ENCODE data around the gene CHST8. TPM values are rescaled to one million over a fixed set of nuclear protein-coding genes. Genes with fewer than 3 reads are reported as not detected.
"Not testable (repeated sequence)": the region's sequence is repeated elsewhere in the genome, so short reads cannot be mapped to it uniquely, and the experiment has no call there.

Gene CHST8
- total RNA-seq, 1 donor from 2014 or later: not detected

GRCh38 chr19:33805840-33806433 lies 184.2 kb downstream of the CHST8 start:
- intact Hi-C loops (cut with DNase I): no loop called here
- DNase-seq (no peak), ATAC-seq (ENCODE audit: poor library complexity) (no peak)

- intact Hi-C loops (cut with DNase I): no loop called here
- DNase-seq (no peak), ATAC-seq (ENCODE audit: poor library complexity) (no peak)
Observed at GRCh38 chr19:33806434-33806881, 184.7 kb downstream of the CHST8 start.

- DNase-seq: no peak
- no peak for ATAC-seq (ENCODE audit: poor library complexity)
- intact Hi-C loops (cut with DNase I): no loop called here
Observed at GRCh38 chr19:33808399-33808798, 186.6 kb downstream of the CHST8 start.

DNA sequence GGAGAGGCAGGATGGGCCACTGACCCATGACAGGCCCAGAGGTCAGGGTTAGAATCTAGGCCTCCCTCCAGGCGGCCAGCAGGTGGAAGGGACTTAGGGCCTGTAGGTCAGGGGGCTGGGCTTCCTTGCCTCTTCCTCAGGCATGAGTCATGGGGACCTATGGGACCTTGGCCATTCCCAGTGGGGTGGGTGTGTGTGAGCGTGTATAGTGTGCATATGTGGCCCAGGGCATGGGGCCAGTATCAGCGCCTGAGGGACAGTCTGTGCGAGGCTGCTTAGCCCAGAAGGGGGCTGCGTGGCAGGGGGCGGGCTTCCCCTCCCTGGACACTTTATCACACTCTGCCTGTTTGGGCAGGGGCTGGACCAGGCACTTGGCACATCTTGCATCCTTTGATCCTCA lies 188.2 kb downstream of the CHST8 start:
- DNase-seq: peak; percentile 41
- intact Hi-C loops (cut with DNase I): no loop called here
- ATAC-seq (ENCODE audit: poor library complexity): no peak

DNA sequence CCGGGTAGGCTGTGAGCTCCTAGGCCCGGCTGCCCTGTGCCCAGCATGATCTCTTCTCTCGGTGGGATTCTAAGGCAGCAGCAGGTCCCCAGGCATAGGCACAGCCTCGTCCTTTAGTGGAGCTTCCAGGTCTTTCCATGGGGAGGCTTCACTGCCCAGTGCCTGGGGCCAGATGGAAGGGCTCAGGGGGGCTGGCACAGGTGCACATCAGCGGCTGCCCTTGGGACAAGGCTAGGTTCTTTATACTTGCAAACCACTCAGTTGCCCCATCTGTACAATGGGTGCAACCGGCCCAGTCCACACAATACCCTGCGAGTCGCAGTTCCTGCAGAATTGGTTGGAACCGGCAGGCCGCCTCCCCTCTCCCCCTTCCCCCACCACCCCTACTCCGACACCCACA lies 189.1 kb downstream of the CHST8 start:
- ATAC-seq (ENCODE audit: poor library complexity) (no peak), DNase-seq (peak; percentile 23)
- intact Hi-C loops (cut with DNase I): no loop called here

DNA sequence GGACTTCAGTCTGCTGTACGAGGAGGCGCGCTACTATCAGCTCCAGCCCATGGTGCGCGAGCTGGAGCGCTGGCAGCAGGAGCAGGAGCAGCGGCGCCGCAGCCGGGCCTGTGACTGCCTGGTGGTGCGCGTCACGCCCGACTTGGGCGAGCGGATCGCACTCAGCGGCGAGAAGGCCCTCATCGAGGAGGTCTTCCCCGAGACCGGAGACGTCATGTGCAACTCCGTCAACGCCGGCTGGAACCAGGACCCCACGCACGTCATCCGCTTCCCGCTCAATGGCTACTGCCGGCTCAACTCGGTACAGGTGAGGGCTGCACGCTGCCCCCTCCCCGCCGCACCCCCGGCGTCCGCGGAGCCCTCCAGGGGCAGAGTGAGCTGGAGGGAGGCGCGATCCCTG lies 189.5 kb downstream of the CHST8 start:
- intact Hi-C loops (cut with DNase I): no loop called here
- peak; percentile 32 for DNase-seq
- no peak for ATAC-seq (ENCODE audit: poor library complexity)

DNA sequence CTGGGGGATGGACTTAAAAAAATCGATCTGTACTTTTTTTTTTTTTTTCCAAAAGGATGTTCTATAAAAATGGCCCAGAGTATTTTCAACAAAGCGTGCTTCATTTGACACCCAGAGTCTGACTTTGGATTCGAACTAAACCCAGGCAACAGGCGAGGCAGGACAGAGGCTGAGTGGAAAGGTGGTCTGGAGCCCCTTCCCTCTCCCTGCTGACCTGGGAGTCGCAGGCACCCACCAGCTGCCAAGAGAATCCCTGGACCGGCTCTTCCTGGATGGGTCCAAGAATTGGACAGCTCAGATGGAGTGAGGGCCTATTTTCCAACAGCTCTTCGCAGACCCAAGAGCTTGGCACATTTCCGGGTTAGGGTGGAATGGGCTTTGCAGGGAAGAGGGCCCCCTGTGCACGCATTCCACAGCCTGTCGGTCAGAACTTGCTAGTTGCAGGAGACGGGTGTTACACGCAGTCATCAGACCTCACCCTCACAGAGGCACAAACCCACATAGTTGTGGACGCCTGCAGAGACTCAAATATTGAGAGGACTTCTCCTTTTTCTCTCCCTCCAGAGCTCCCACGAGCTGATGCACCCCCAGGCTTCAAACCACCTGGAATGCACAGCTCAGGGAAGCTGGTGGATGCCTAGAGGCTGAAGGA lies 190.1 kb downstream of the CHST8 start:
- DNase-seq (no peak), ATAC-seq (ENCODE audit: poor library complexity) (no peak)
- intact Hi-C loops (cut with DNase I): no loop called here

DNA sequence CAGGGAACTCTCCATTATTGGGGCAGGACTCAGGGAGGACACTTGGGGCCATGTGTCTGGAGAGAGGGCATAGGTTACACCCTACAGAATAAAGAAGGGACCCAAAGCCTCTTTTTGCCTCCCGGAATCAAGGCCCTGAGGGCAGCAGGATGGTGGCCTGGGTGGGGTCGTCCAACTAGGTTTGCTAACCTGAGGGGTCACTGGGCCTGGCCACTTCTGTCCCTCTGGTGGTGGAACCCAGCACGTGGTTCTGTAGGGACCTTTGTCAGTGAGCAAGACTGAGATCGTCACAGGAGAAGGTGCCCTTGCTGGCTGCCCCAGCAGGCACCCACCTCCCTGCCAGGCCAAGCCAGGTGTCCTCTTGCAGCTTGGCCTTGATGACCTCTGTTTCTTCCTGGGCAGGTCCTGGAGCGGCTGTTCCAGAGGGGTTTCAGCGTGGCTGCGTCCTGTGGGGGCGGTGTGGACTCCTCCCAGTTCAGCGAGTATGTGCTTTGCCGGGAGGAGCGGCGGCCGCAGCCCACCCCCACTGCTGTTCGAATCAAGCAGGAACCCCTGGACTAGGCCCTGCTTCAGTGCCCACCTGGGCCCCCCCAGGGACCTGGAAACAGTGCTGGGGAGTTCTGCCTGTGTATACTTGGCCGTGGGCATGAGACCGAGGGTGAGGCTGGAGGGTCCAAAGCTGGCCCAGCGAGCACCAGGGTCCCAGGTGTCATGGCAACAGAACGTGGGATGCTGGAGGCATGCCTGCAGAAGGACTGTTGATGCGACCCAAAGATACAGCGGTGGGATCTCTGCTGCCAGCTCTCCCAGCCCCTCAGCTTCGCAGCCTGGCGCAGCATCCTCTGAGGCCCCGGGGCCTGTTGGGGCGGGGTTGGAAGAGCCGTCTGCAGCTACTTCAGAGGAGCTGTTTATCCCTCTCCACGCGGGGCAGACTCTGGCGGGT lies 190.9 kb downstream of the CHST8 start:
- ATAC-seq (ENCODE audit: poor library complexity) (no peak), DNase-seq (peak; percentile 38)
- intact Hi-C loops (cut with DNase I): no loop called here

DNA sequence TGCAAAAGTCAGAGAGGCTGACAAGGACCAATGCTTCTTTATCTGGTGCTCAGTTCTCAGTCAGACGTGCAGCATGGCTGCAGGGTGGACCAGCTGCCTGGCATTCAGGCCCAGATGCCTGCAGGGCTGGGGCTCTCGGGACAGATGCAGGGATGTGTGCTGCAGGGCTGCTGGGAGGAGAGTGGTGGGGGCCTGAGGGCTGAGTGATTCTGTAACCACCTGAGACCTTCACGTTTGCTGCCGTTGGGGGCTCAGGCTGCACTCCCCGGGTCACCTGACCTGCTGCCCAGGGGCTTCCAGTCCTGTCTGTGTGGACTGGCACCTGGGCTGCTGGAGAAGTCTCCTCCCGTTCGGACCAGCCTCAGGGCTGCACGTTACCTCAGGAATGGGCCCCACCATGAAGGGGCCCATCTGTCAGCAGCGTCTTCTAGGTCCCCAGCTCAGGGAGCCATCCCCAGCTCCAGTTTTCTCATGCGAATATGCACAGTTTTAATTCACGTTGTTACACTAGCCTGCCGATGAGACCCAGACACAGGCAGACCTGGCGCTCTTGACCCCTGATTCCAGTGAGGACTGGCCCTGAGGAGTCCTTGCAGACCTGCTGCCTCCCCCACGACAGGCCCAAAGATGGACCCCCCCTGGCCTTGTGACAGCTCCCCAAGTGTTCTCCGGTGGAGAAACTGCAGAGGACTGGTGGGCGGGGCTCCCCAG lies 191.8 kb downstream of the CHST8 start:
- no peak for ATAC-seq (ENCODE audit: poor library complexity)
- intact Hi-C loops (cut with DNase I): no loop called here
- peak; percentile 29 for DNase-seq

DNA sequence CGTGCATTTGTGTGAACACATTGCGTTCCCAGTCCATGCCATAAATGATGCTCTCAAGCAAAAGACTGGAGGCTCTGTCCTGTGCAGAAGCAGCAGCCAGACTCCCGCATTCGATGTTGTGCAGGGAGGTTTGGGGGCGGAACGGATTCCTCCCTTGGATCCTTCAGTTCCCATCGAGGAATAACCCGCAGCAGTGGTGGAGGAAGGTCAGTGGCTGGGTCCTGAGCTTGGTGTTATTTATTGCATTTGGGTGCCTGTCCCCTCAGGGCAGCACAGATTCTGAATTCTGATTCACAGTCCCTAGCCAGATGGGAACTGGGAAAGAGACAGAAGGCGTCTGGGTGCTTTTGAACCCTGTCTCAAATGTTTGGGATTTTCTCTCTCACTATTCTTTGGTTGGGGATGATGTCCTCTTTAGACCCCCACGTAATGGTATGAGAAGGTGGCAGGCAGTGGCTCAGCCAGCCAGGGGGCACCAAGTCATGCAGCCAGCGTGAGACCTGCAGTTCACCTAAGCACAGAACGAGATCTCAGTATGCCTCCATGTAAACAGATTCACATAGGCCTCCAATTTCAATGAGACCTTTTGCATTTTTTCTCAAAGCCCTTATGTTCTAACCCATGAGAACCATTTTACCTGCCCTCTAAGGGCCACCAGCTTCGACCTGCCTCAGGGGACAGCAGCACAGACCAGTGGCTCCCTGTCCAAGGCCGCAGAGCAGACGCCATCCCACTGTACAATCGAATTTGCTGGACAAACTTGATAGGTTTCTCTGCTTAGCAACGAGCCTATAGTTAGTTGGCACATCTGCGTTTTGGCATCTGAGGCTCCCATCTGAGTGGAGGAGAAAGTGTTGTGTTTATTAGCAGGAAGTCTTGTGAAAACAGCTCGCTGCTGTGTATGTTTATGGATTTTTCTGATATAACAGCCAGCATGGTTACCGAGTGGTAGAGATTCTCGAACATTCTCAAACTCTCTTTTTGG lies 192.7 kb downstream of the CHST8 start:
- DNase-seq (peak; percentile 13), ATAC-seq (ENCODE audit: poor library complexity) (no peak)
- intact Hi-C loops (cut with DNase I): no loop called here

DNA sequence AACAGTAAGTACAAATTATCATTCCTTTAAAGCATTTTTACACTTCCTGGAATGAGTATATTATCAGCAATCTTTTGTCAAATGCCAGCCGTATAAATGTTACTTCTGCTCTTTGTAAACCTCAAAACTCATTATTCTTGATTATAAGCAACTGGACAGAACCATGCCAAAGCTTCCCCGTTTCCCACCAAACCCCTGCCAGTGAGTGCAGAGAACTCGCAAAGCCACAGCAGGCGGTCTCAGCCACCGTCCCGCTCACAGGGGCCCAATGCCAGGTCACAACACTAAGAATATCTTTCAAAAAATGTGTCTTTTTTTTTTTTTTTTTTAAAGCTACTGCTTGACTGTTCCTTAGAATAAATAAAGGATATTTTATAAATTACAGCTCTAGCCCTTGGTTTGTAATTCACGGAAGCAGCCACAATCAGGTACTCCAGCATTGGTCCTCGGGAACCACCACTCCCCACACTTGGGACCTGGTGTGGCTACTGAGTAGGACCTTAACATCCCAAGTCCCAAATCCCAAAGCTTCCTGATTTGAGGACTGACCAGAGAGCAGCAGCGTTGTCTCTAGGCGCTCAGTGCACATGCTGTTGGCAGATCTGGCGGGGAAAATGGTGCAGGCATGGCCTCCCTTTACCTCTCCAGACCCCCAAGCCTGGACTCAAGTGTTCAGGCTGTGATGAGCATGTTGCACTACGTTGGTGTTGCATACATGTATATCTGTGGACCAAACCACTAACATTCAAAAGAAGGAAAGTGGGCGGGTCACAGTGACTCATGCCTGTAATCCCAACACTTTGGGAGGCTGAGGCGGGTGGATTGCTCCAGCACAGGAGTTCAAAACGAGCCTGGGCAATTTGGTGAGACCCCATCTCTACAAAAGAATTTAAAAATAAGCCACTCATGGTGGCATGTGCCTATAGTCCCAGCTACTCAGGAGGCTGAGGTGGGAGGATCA lies 193.9 kb downstream of the CHST8 start:
- no peak for ATAC-seq (ENCODE audit: poor library complexity)
- intact Hi-C loops (cut with DNase I): no loop called here
- peak; percentile 16 for DNase-seq

- intact Hi-C loops (cut with DNase I): no loop called here
- ATAC-seq (ENCODE audit: poor library complexity) (no peak), DNase-seq (peak; percentile 30)
Observed at GRCh38 chr19:33818411-33818810, 196.7 kb downstream of the CHST8 start.

- intact Hi-C loops (cut with DNase I); ATAC-seq (ENCODE audit: poor library complexity): not testable (repeated sequence)
- peak; percentile 3 for DNase-seq
Observed at GRCh38 chr19:33819078-33819477, 197.3 kb downstream of the CHST8 start.

DNA sequence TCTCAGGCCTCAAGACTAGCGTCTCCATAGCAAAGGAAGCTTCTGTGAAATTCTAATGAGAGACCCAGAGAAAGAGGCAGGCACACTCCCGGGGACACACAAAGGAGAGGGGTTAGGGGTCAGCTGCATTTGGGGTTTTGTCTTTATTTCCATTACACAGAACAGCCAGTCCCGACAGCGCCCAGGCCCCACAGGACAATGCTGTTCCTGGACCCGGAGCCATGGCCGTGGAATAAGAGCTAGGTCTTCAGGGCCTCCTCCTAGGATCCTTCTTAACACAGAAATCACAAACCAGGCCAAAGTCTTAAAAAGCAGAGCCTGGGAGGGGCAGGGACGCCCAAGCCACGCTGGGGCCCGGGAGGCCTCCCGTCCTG lies 197.7 kb downstream of the CHST8 start:
- DNase-seq (no peak), ATAC-seq (ENCODE audit: poor library complexity) (no peak)
- intact Hi-C loops (cut with DNase I): no loop called here

GRCh38 chr19:33819880-33820781 lies 198.4 kb downstream of the CHST8 start:
- ATAC-seq (ENCODE audit: poor library complexity) (peak; percentile 93), DNase-seq (peak; percentile 91)
- intact Hi-C loops (cut with DNase I): no loop called here

DNA sequence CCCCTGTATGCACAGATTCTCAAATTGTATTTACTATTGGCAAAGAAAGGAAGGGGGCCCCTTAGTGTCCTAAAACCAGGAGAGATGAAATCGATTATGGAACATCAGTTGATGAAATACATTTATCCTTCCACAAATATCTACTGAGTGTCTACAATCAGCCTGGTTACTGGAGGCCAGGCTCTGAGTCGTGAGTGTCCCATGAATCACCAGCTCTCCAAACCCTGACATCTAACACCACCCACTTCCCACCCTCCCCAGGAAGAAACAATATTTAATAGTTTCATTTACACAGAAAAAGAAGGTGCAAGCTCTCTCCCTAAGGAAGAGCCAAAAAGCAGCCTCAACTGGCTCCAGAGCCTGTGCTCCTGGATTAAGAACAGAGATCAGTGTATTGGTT lies 200.1 kb downstream of the CHST8 start:
- ATAC-seq (ENCODE audit: poor library complexity) (no peak), DNase-seq (no peak)
- intact Hi-C loops (cut with DNase I): no loop called here
